DMS114 treated with DMSO at 0.1 percent for 48 hours (cell line): Measurements from ENCODE around the gene GPI.
"Not testable (repeated sequence)": the region's sequence is repeated elsewhere in the genome, so short reads cannot be mapped to it uniquely, and the experiment has no call there.

Source experiments
- DNase-seq: peaks from one replicate; lab custom pipeline; 2025; ENCODE audit not compliant: unreplicated experiment; lab: John Stamatoyannopoulos, UW

The GPI gene

GRCh38 chr19:34364830-34365462 lies at the start of gene GPI:
Gene GPI, plus strand, starts transcription at chr19:34365196. Its CDS starts 71 bp downstream, at chr19:34365267.
- peak; percentile 34 for DNase-seq

- DNase-seq = no peak
Measured at GRCh38 chr19:34316247-34316646, 48.7 kb upstream of the GPI start.

- DNase-seq = no peak
Measured at GRCh38 chr19:34316741-34317301, 48.2 kb upstream of the GPI start.

- no peak for DNase-seq
Measured at GRCh38 chr19:34317311-34317927, 47.6 kb upstream of the GPI start.

GRCh38 chr19:34319230-34319585 lies 45.8 kb upstream of the GPI start:
- no peak for DNase-seq

- DNase-seq = no peak
Measured at GRCh38 chr19:34319785-34320184, 45.2 kb upstream of the GPI start.

- DNase-seq = no peak
Measured at GRCh38 chr19:34320277-34320676, 44.7 kb upstream of the GPI start.

- no peak for DNase-seq
Measured at GRCh38 chr19:34321735-34322134, 43.3 kb upstream of the GPI start.

GRCh38 chr19:34323433-34324204 lies 41.4 kb upstream of the GPI start:
- no peak for DNase-seq

GRCh38 chr19:34324320-34324719 lies 40.7 kb upstream of the GPI start:
- DNase-seq = no peak

GRCh38 chr19:34325181-34325580 lies 39.8 kb upstream of the GPI start:
- DNase-seq = no peak

GRCh38 chr19:34325981-34326787 lies 38.8 kb upstream of the GPI start:
- DNase-seq = no peak

GRCh38 chr19:34327851-34328250 lies 37.1 kb upstream of the GPI start:
- DNase-seq = no peak

- DNase-seq = no peak
Measured at GRCh38 chr19:34328982-34329381, 36.0 kb upstream of the GPI start.

- no peak for DNase-seq
Measured at GRCh38 chr19:34330116-34330515, 34.9 kb upstream of the GPI start.

- DNase-seq = not testable (repeated sequence)
Measured at GRCh38 chr19:34330596-34330995, 34.4 kb upstream of the GPI start.

- not testable (repeated sequence) for DNase-seq
Measured at GRCh38 chr19:34331596-34331995, 33.4 kb upstream of the GPI start.

- no peak for DNase-seq
Measured at GRCh38 chr19:34332027-34332760, 32.8 kb upstream of the GPI start.

- DNase-seq = no peak
Measured at GRCh38 chr19:34335914-34336313, 29.1 kb upstream of the GPI start.

- DNase-seq = peak; percentile 32
Measured at GRCh38 chr19:34336781-34337271, 28.2 kb upstream of the GPI start.
